Activated CD4-positive, alpha-beta T cell treated with anti-CD3 and anti-CD28 coated beads, Interleukin-2, amount 10 ng/mL, durations not matched to agents 24 days and 14 days (primary cell): Measurements from ENCODE around the gene WWP2. TPM values are rescaled to one million over a fixed set of nuclear protein-coding genes. Genes with fewer than 3 reads are reported as not detected.

Experiments
- DNase-seq: peaks from one replicate; pipeline ENCODE4 v3.0.0; 2022
- H3K27ac Mint-ChIP-seq: one replicate; pipeline ENCODE4 v1.8.0; 2022; ENCODE audit warnings: mild to moderate bottlenecking, mixed read lengths
- H3K27me3 Mint-ChIP-seq: one replicate; pipeline ENCODE4 v1.8.0; 2022; ENCODE audit warnings: mixed read lengths
- H3K36me3 Mint-ChIP-seq: one replicate; pipeline ENCODE4 v1.8.0; 2022; ENCODE audit warnings: low read depth, mild to moderate bottlenecking, mixed read lengths
- H3K4me1 Mint-ChIP-seq: one replicate; pipeline ENCODE4 v1.8.0; 2021; ENCODE audit warnings: mixed read lengths
- H3K4me3 Mint-ChIP-seq: one replicate; pipeline ENCODE4 v1.8.0; 2022; ENCODE audit warnings: mild to moderate bottlenecking, moderate library complexity, mixed read lengths
- H3K9me3 Mint-ChIP-seq: one replicate; pipeline ENCODE4 v1.8.0; 2021; ENCODE audit warnings: mixed read lengths
- intact Hi-C: fragments of 100-400 bp; cut with micrococcal nuclease; formaldehyde crosslinking; loops from one replicate; pipeline ENCODE4 v1.15.1; 2023
- total RNA-seq: library from RNA; stranded (reverse); gene quantifications from 2 replicates; pipeline ENCODE4 v1.2.3, GENCODE V29; 2022

The WWP2 gene
- total RNA-seq, 1 donor from 2014 or later, result 57.5 TPM

DNA sequence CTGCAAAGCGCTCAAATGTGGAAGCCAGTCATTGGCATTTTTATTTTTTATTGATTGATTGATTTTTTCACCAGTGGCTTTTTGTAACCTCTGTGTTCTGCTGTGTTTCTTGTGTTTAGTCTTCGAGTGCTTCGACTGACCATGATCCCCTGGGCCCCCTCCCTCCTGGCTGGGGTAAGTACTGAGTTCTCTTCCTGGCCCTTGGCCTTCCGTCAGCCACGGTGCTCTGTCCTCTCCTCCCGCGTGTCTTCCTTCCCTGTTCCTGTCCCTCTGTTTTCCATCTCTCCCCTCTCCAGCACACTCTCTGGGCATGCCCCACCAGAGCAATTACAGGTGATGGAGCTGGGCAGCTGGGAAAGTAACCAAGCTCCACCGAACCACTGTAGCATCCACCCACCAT is 163.2 kb downstream of the WWP2 start:
- Mint-ChIP-seq H3K4me1 (no peaks in the 10 kb centered on the region), H3K4me3 (no peak overlapping the region), H3K9me3 (no peaks in the 10 kb centered on the region), H3K27me3 (no peaks in the 10 kb centered on the region), H3K36me3 (peaks cover 4% of the 10 kb centered on the region), H3K27ac (no peak overlapping the region)
- no peak for DNase-seq
- intact Hi-C loops, result no loop called here

DNA sequence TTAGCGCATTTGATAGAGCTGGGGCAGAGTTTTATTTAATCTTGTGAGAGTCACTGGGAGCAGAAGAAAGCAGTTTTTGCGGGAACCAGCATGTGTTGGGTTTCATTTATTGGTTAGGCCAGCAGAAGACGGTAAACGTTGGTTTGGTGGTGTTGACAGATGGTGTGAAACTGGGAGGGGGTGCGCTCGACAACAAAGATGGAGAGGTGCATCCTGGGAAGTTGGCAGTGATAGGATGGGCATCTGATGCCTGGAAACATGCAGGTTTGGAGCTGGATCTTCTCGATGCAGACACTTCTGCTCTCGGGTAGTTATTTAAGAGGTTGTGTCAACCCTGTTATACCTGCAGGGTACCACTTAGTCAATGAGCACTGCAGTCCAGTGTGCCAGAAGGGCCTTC is 164.1 kb downstream of the WWP2 start:
- H3K4me1 Mint-ChIP-seq, result no peaks in the 10 kb centered on the region
- intact Hi-C loops, result no loop called here
- no peak overlapping the region for H3K4me3 Mint-ChIP-seq
- H3K36me3 Mint-ChIP-seq, result peaks cover 4% of the 10 kb centered on the region
- no peak overlapping the region for H3K27ac Mint-ChIP-seq
- H3K27me3 Mint-ChIP-seq, result no peaks in the 10 kb centered on the region
- H3K9me3 Mint-ChIP-seq, result no peaks in the 10 kb centered on the region
- DNase-seq, result no peak

DNA sequence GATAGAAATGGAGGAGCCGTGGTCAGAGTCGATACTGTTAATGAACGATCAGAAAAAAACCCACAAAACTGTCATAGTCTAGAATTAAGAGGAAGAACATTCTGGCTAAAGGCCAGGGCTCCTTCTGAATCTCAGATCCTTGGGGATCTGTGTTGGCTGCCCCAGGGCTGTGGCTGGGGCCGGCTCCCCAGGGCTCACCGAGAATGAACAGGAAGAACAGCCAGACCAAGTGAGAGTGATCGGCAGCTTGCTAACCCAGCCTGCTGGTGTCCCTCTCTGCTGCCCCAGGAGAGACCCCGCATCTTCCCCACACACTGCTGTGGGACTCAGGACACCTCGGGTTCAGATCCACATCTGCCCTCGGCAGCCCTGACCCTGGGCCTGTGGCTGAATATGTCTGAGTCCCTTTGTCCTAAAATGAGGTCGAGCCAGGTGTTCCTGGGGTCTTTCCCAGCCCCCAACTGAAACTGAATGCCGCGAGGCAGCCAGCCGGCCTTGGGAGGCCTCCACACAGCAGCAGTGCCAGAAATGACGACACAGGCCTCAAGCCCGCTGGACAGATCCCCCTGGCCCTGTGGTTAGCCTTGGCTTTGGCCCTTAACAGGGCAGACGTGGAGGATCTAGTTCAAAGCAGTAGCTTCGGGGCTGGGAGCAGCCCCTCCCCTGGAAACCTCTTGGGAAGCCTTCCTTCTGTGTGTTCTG is 165.1 kb downstream of the WWP2 start:
- Mint-ChIP-seq H3K27me3 (no peaks in the 10 kb centered on the region), H3K4me3 (no peak overlapping the region), H3K9me3 (no peaks in the 10 kb centered on the region), H3K4me1 (no peaks in the 10 kb centered on the region), H3K36me3 (peaks cover 8% of the 10 kb centered on the region), H3K27ac (no peak overlapping the region)
- intact Hi-C loops, result no loop called here
- DNase-seq, result no peak

DNA sequence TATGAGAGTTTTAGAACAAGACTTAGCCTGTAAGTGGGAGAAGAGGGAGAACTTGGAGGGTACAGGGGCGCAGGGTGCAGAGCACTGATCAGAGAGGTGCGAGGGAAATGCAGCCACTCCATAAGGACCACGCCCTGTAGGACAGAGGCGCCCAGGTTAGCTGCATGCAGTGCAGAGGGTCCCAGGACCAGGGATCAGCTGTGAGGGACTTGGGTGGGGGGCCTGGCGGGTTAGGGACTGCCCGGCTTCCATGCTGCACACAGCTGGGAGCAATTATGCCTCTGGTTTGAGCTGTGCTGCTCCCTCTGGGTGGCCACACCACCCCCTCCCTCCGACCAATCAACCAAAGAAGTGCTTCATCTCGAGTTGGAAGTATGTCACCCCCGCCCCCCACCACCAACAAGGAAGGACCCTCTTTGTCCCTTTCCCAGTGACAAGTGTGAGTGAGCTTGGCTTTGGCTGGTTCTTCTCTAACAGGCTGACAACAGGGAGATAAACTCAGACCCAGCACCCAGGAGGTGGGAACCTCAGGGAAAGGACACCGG is 166.8 kb downstream of the WWP2 start:
- H3K36me3 Mint-ChIP-seq, result peaks cover 12% of the 10 kb centered on the region
- H3K4me1 Mint-ChIP-seq, result no peaks in the 10 kb centered on the region
- no peak overlapping the region for H3K27ac Mint-ChIP-seq
- intact Hi-C loops, result no loop called here
- no peaks in the 10 kb centered on the region for H3K27me3 Mint-ChIP-seq
- no peak overlapping the region for H3K4me3 Mint-ChIP-seq
- DNase-seq, result no peak
- H3K9me3 Mint-ChIP-seq, result no peaks in the 10 kb centered on the region

- Mint-ChIP-seq H3K27ac (no peak overlapping the region), H3K9me3 (no peaks in the 10 kb centered on the region), H3K4me3 (no peak overlapping the region), H3K27me3 (no peaks in the 10 kb centered on the region), H3K4me1 (no peaks in the 10 kb centered on the region), H3K36me3 (peaks cover 12% of the 10 kb centered on the region)
- intact Hi-C loops, result no loop called here
- no peak for DNase-seq
Measured at GRCh38 chr16:69929480-69929879, 167.3 kb downstream of the WWP2 start.

DNA sequence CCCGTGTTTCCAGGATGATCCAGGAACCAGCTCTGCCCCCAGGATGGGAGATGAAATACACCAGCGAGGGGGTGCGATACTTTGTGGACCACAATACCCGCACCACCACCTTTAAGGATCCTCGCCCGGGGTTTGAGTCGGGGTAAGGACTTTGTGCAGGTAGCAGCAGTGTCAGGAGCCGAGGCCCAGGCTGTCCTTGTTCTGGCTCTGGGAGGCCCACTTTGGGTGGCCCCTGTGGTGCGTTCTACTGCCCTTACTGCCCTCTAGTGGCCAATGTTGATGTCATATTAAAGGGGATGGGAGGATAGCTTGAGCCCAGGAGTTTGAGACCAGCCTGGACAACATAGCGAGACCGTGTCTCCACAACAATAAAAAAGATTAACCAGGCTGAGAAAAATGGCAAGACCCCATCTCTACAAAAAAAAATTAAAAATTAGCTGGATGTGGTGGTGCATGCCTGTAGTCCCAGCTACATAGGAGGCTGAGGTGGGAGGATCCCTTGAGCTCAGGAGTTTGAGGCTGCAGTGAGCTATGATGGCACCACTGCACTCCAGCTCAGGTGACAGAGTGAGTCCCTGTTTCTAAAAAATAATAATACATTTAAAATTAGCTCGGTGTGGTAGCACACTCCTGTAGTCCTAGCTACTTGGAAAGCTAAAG is 168.1 kb downstream of the WWP2 start:
- Mint-ChIP-seq H3K9me3 (no peaks in the 10 kb centered on the region), H3K27ac (no peak overlapping the region), H3K36me3 (peaks cover 12% of the 10 kb centered on the region), H3K27me3 (no peaks in the 10 kb centered on the region), H3K4me1 (no peaks in the 10 kb centered on the region), H3K4me3 (no peak overlapping the region)
- DNase-seq, result peak; percentile 85
- intact Hi-C loops, result loop anchor here (1.0 kb wide), 1 partner anchor 134 kb away; no protein-coding TSS in a partner anchor

GRCh38 chr16:69931631-69932030 is 169.5 kb downstream of the WWP2 start:
- intact Hi-C loops, result no loop called here
- H3K27me3 Mint-ChIP-seq, result no peaks in the 10 kb centered on the region

GRCh38 chr16:69932228-69932627 is 170.1 kb downstream of the WWP2 start:
- no peak overlapping the region for H3K27ac Mint-ChIP-seq
- no peak for DNase-seq
- H3K27me3 Mint-ChIP-seq, result no peaks in the 10 kb centered on the region

More at GRCh38 chr16:69931631-69932030, 169.5 kb downstream of the WWP2 start:
- Mint-ChIP-seq H3K4me1 (no peaks in the 10 kb centered on the region), H3K4me3 (no peak overlapping the region), H3K9me3 (no peaks in the 10 kb centered on the region), H3K36me3 (peaks cover 17% of the 10 kb centered on the region), H3K27ac (no peak overlapping the region)
- no peak for DNase-seq

GRCh38 chr16:69932691-69933392 is 170.7 kb downstream of the WWP2 start:
- DNase-seq, result no peak
- H3K27me3 Mint-ChIP-seq, result no peaks in the 10 kb centered on the region
- no peaks in the 10 kb centered on the region for H3K9me3 Mint-ChIP-seq
- intact Hi-C loops, result no loop called here
- H3K36me3 Mint-ChIP-seq, result peaks cover 20% of the 10 kb centered on the region
- H3K27ac Mint-ChIP-seq, result no peak overlapping the region
- H3K4me3 Mint-ChIP-seq, result no peak overlapping the region
- no peaks in the 10 kb centered on the region for H3K4me1 Mint-ChIP-seq

More at GRCh38 chr16:69932228-69932627, 170.1 kb downstream of the WWP2 start:
- peaks cover 17% of the 10 kb centered on the region for H3K36me3 Mint-ChIP-seq
- no peaks in the 10 kb centered on the region for H3K4me1 Mint-ChIP-seq
- no peaks in the 10 kb centered on the region for H3K9me3 Mint-ChIP-seq
- intact Hi-C loops, result no loop called here
- H3K4me3 Mint-ChIP-seq, result no peak overlapping the region

- H3K27me3 Mint-ChIP-seq, result no peaks in the 10 kb centered on the region
- intact Hi-C loops, result no loop called here
- DNase-seq, result no peak
- no peak overlapping the region for H3K27ac Mint-ChIP-seq
- H3K9me3 Mint-ChIP-seq, result no peaks in the 10 kb centered on the region
- H3K4me3 Mint-ChIP-seq, result no peak overlapping the region
- peaks cover 28% of the 10 kb centered on the region for H3K36me3 Mint-ChIP-seq
- no peaks in the 10 kb centered on the region for H3K4me1 Mint-ChIP-seq
Measured at GRCh38 chr16:69934044-69934443, 171.9 kb downstream of the WWP2 start.

DNA sequence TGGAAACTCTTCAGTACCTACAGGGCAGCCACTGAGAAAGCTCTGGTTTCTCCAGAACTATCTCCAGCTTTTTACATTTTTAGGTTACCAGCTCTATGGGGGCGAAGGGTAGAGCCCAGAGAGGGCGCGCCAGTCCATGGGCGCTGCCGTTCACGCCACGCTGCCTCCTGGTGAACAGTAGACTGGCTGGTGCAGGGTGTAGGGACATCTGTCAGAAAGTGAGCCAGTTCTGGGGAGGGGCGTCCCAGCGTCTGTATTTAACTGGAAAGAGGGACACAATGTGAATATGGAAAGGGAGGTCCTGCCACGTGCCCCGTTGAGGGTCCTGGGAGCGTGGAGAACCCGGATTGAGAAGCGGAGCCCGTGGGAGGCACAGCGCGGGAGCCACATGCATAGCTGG is 172.6 kb downstream of the WWP2 start:
- Mint-ChIP-seq H3K4me3 (no peak overlapping the region), H3K27me3 (no peaks in the 10 kb centered on the region), H3K4me1 (no peaks in the 10 kb centered on the region), H3K9me3 (no peaks in the 10 kb centered on the region), H3K27ac (no peak overlapping the region), H3K36me3 (peaks cover 29% of the 10 kb centered on the region)
- no peak for DNase-seq
- intact Hi-C loops, result no loop called here

DNA sequence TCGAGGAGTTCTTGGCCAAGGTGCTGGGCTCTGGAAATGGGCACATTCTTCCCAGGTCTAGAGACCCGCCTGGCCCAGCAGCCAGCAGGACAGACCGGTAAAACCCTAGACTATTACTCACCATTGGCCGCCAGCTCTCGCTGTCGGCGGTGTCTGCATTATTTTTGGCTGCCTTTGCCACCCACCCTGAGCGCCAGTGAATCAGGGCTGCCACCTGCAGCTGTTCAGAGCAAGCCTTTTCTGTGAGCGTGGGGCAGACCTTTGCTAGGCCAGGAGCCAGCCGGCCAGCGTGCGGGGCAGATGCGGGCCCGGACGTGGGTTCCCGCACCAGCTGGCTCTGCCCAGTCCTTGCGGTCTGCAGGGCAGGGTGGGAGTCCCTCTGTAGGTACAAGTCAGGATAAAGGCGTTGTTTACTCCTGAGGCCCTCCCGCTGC is 173.2 kb downstream of the WWP2 start:
- H3K9me3 Mint-ChIP-seq, result no peaks in the 10 kb centered on the region
- no peak overlapping the region for H3K27ac Mint-ChIP-seq
- H3K4me1 Mint-ChIP-seq, result no peaks in the 10 kb centered on the region
- H3K4me3 Mint-ChIP-seq, result no peak overlapping the region
- peaks cover 29% of the 10 kb centered on the region for H3K36me3 Mint-ChIP-seq
- no peaks in the 10 kb centered on the region for H3K27me3 Mint-ChIP-seq
- intact Hi-C loops, result no loop called here
- no peak for DNase-seq

- DNase-seq, result no peak
- Mint-ChIP-seq H3K36me3 (peaks cover 29% of the 10 kb centered on the region), H3K4me1 (no peaks in the 10 kb centered on the region), H3K4me3 (no peak overlapping the region), H3K9me3 (no peaks in the 10 kb centered on the region), H3K27me3 (no peaks in the 10 kb centered on the region), H3K27ac (no peak overlapping the region)
- intact Hi-C loops, result no loop called here
Measured at GRCh38 chr16:69935740-69936139, 173.6 kb downstream of the WWP2 start.

DNA sequence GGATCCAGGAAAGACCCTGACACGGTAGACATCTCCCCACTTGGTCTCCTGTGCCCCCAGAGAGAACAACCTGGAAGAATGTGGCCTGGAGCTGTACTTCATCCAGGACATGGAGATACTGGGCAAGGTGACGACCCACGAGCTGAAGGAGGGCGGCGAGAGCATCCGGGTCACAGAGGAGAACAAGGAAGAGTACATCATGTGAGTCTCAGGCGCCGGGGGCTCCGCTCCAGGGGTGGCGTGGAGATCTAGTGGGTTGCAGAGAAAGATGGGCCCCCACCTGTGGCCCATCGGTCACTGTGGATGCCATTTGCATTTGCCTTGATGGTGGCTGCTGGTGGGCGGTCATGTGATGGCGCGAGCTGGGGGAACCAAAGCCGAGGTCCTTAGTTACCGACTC is 174.1 kb downstream of the WWP2 start:
- Mint-ChIP-seq H3K36me3 (peaks cover 29% of the 10 kb centered on the region), H3K4me1 (no peaks in the 10 kb centered on the region), H3K27ac (no peak overlapping the region), H3K4me3 (no peak overlapping the region), H3K9me3 (no peaks in the 10 kb centered on the region), H3K27me3 (no peaks in the 10 kb centered on the region)
- DNase-seq, result no peak
- intact Hi-C loops, result no loop called here
